Activated T-helper 2 cell treated with anti-CD3 and anti-CD28 coated beads, Interferon-gamma antibody, Interleukin-2, Interleukin-4, amounts not matched to agents 10 μg/mL and 5 μg/mL and 100 μg/mL, durations not matched to agents 14 hours and 24 hours and 36 hours (primary cell): ENCODE results near the gene CCDC116. TPM values are rescaled to one million over a fixed set of nuclear protein-coding genes. Genes with fewer than 3 reads are reported as not detected.
"Not testable (repeated sequence)": the region's sequence is repeated elsewhere in the genome, so short reads cannot be mapped to it uniquely, and the experiment has no call there.

Experiments
- DNase-seq: peaks from one replicate; pipeline ENCODE4 v3.0.0; 2021; ENCODE audit warnings: low spot score
- H3K27ac Mint-ChIP-seq: one replicate; pipeline ENCODE4 v1.8.0; 2021; ENCODE audit warnings: mixed read lengths
- H3K27me3 Mint-ChIP-seq: one replicate; pipeline ENCODE4 v1.8.0; 2021; ENCODE audit warnings: low read depth, mixed read lengths
- H3K36me3 Mint-ChIP-seq: one replicate; pipeline ENCODE4 v1.8.0; 2021; ENCODE audit warnings: low read depth, mixed read lengths
- H3K4me1 Mint-ChIP-seq: one replicate; pipeline ENCODE4 v1.8.0; 2021; ENCODE audit warnings: low read depth, mixed read lengths
- H3K4me3 Mint-ChIP-seq: one replicate; pipeline ENCODE4 v1.8.0; 2021; ENCODE audit warnings: low read depth, mild to moderate bottlenecking, moderate library complexity, mixed read lengths
- H3K9me3 Mint-ChIP-seq: one replicate; pipeline ENCODE4 v1.8.0; 2021; ENCODE audit warnings: mixed read lengths
- intact Hi-C: fragments of 100-400 bp; cut with micrococcal nuclease; formaldehyde crosslinking; loops from one replicate; pipeline ENCODE4 v1.15.1; 2023
- total RNA-seq: library from RNA; stranded (reverse); gene quantifications from 2 replicates; pipeline ENCODE4 v1.2.3, GENCODE V29; 2022

CCDC116 gene
- total RNA-seq, 1 donor from 2014 or later: 0.59 TPM

GRCh38 chr22:21673534-21674321, 41.2 kb downstream of the CCDC116 start:
- no peak overlapping the region for H3K4me3 Mint-ChIP-seq
- no peak overlapping the region for H3K27ac Mint-ChIP-seq
- H3K36me3 Mint-ChIP-seq: peaks cover 66% of the 10 kb centered on the region
- H3K4me1 Mint-ChIP-seq: peaks cover 2% of the 10 kb centered on the region
- no peak for DNase-seq
- intact Hi-C loops: no loop called here
- no peaks in the 10 kb centered on the region for H3K9me3 Mint-ChIP-seq
- no peaks in the 10 kb centered on the region for H3K27me3 Mint-ChIP-seq

- H3K9me3 Mint-ChIP-seq: no peaks in the 10 kb centered on the region
- no peaks in the 10 kb centered on the region for H3K27me3 Mint-ChIP-seq
- H3K4me3 Mint-ChIP-seq: no peak overlapping the region
- H3K27ac Mint-ChIP-seq: no peak overlapping the region
- H3K36me3 Mint-ChIP-seq: peaks cover 61% of the 10 kb centered on the region
- intact Hi-C loops: no loop called here
- peaks cover 1% of the 10 kb centered on the region for H3K4me1 Mint-ChIP-seq
- DNase-seq: no peak
Observed at GRCh38 chr22:21674638-21675245, 42.2 kb downstream of the CCDC116 start.

DNA sequence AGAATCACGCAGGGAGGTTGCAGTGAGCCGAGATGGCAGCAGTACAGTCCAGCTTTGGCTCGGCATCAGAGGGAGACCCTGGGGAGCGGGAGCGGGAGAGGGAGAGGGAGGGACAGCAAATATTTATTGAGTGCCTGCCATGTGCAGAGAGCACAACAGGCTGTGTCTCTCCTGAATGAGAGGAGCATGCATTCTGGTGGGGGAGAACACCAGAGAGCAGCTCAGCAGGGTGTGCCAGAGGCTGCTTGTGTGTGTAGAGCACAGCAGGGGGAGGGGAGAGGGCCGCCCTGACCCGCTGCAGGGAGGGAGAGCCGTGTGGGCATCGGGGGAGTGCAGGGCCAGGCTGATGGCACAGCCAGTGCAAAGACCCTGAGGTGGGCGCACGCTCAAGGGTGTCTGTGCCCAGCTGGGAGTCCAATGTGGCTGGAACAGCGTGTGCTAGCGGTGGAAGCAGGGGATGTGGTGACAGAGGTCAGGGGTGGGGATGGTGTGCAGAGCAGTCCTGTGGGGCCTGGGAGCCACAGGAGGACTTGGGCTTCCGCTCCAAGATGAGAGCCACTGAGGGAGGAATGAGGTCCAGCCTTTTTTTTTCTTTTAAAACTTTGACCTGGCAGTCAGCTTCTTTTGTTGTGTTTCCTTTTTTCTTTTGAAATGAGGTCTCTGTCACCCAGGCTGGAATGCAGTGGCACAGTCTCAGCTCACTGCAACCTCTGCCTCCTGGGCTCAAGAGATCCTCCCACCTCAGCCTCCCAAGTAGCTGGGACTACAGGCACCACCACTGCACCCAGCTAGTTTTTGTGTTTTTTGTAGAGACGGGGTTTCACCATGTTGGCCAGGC, 45.3 kb downstream of the CCDC116 start:
- H3K27ac Mint-ChIP-seq: no peak overlapping the region
- no peaks in the 10 kb centered on the region for H3K27me3 Mint-ChIP-seq
- no peak for DNase-seq
- H3K4me1 Mint-ChIP-seq: no peaks in the 10 kb centered on the region
- H3K9me3 Mint-ChIP-seq: no peaks in the 10 kb centered on the region
- intact Hi-C loops: no loop called here
- H3K4me3 Mint-ChIP-seq: no peak overlapping the region
- H3K36me3 Mint-ChIP-seq: peaks cover 56% of the 10 kb centered on the region

DNA sequence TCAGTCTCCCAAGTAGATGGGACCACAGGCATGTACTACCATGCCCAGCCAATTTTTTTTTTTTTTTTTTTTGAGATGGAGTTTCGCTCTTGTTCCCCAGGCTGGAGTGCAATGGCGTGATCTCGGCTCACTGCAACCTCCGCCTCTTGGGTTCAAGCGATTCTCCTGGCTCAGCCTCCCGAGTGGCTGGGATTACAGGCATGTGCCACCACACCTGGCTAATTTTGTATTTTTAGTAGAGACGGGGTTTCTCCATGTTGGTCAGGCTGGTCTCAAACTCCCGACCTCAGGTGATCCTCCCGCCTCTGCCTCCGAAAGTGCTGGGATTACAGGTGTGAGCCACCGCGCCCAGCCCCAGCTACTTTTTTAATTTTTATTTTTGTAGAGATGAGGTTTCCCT, 46.3 kb downstream of the CCDC116 start:
- H3K4me3 Mint-ChIP-seq, H3K27ac Mint-ChIP-seq, DNase-seq, H3K27me3 Mint-ChIP-seq, H3K9me3 Mint-ChIP-seq, H3K4me1 Mint-ChIP-seq, intact Hi-C loops: not testable (repeated sequence)
- peaks cover 46% of the 10 kb centered on the region for H3K36me3 Mint-ChIP-seq

GRCh38 chr22:21679383-21679782, 46.8 kb downstream of the CCDC116 start:
- no peaks in the 10 kb centered on the region for H3K4me1 Mint-ChIP-seq
- no peak overlapping the region for H3K4me3 Mint-ChIP-seq
- H3K27ac Mint-ChIP-seq: no peak overlapping the region
- H3K9me3 Mint-ChIP-seq: no peaks in the 10 kb centered on the region
- H3K27me3 Mint-ChIP-seq: no peaks in the 10 kb centered on the region
- intact Hi-C loops: no loop called here
- DNase-seq: no peak
- H3K36me3 Mint-ChIP-seq: peaks cover 43% of the 10 kb centered on the region

- intact Hi-C loops: no loop called here
- Mint-ChIP-seq H3K4me1 (no peaks in the 10 kb centered on the region), H3K27ac (no peak overlapping the region), H3K4me3 (no peak overlapping the region), H3K36me3 (peaks cover 44% of the 10 kb centered on the region), H3K9me3 (no peaks in the 10 kb centered on the region), H3K27me3 (no peaks in the 10 kb centered on the region)
- no peak for DNase-seq
Observed at GRCh38 chr22:21680830-21681565, 48.4 kb downstream of the CCDC116 start.

- Mint-ChIP-seq H3K36me3 (peaks cover 37% of the 10 kb centered on the region), H3K9me3 (no peaks in the 10 kb centered on the region), H3K4me1 (no peaks in the 10 kb centered on the region), H3K27me3 (no peaks in the 10 kb centered on the region), H3K27ac (no peak overlapping the region), H3K4me3 (no peak overlapping the region)
- intact Hi-C loops: no loop called here
- DNase-seq: no peak
Observed at GRCh38 chr22:21681566-21682370, 49.2 kb downstream of the CCDC116 start.

GRCh38 chr22:21682385-21683175, 50.0 kb downstream of the CCDC116 start:
- Mint-ChIP-seq H3K36me3 (peaks cover 34% of the 10 kb centered on the region), H3K4me3 (no peak overlapping the region), H3K4me1 (no peaks in the 10 kb centered on the region), H3K9me3 (no peaks in the 10 kb centered on the region), H3K27ac (no peak overlapping the region), H3K27me3 (no peaks in the 10 kb centered on the region)
- intact Hi-C loops: no loop called here
- no peak for DNase-seq

DNA sequence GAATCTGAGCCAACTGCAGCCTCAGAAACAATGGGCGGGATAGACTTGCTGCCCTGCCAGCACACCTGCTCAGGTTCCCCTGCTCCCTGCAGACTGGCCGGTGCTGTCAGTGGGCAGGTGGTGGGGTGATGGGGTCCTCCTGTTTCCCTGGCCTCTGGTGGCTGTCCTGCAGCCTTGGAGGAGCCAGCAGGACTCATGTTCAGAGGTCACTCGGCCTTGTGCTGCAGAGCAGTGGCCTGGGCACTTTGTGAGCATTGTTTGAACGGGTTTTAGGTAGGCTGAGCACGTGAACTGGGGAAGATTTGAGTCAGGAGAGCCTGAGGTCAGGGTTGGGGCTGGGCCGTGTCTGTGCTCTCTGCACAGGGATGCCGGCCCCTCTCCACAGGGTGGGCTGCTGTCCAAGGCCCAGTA, 50.8 kb downstream of the CCDC116 start:
- no peak overlapping the region for H3K27ac Mint-ChIP-seq
- H3K4me3 Mint-ChIP-seq: no peak overlapping the region
- intact Hi-C loops: no loop called here
- no peak for DNase-seq
- peaks cover 29% of the 10 kb centered on the region for H3K36me3 Mint-ChIP-seq
- H3K4me1 Mint-ChIP-seq: no peaks in the 10 kb centered on the region
- H3K27me3 Mint-ChIP-seq: no peaks in the 10 kb centered on the region
- no peaks in the 10 kb centered on the region for H3K9me3 Mint-ChIP-seq

DNA sequence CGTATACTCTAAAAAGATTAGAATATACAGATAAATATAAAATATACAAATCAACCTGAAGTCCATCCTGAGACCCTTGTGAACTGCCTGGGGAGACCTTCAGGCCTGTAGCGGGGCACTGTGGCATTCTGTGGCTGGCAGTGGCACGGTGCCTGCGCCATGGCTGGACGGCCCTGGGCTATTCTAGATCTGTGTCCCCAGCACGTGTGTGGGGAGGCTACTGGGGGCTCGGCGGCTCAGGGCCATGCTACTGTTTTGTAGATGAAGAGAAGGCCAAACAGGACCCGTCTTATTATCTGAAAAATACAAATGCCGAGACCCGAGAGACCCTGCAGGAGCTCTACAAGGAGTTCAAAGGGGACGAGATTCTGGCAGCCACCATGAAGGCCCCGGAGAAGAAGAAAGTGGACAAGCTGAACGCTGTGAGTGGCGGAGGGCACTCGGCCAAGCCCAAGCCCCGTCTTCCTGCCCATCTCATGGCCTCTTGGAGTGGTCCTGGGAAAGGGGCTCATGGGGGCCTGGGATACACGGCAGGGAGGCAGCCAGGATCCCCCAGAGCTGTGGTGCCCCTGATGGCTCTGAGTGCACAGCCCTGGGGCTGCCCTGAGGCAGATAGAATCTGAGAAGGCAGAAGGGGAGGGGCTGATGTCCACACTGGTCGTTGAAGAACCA, 52.1 kb downstream of the CCDC116 start:
- H3K4me3 Mint-ChIP-seq: no peak overlapping the region
- H3K27me3 Mint-ChIP-seq: no peaks in the 10 kb centered on the region
- H3K36me3 Mint-ChIP-seq: peaks cover 36% of the 10 kb centered on the region
- H3K9me3 Mint-ChIP-seq: no peaks in the 10 kb centered on the region
- no peaks in the 10 kb centered on the region for H3K4me1 Mint-ChIP-seq
- no peak overlapping the region for H3K27ac Mint-ChIP-seq
- no peak for DNase-seq
- intact Hi-C loops: no loop called here

DNA sequence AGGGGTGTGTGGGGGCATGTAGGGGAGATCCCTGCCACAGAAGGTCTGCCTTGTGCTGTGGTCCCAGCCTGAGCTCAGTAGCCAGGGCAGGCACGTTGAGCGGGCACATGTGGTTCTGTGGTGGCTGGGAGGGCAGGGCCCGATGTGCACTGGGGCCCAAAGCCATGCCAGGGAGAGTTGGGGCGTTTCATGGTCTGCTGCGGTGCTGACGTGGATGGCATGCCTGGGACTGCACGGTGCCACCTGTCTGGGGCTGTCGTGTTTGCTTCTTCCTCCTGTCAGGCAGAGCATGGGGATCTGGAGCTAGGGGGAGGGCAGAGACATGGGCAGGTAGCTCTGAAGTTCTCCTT, 52.6 kb downstream of the CCDC116 start:
- H3K27me3 Mint-ChIP-seq: no peaks in the 10 kb centered on the region
- peaks cover under 1% of the 10 kb centered on the region for H3K4me1 Mint-ChIP-seq
- no peak overlapping the region for H3K4me3 Mint-ChIP-seq
- no peaks in the 10 kb centered on the region for H3K9me3 Mint-ChIP-seq
- no peak for DNase-seq
- no peak overlapping the region for H3K27ac Mint-ChIP-seq
- H3K36me3 Mint-ChIP-seq: peaks cover 38% of the 10 kb centered on the region
- intact Hi-C loops: no loop called here
